Ectodermal cell (in vitro differentiated cells): ENCODE measurements around the gene PSMG3.

Experiments
- H3K27ac ChIP-seq: 2 replicates; pipeline ENCODE4 v1.7.0; 2013; ENCODE audit warnings: mild to moderate bottlenecking, low read depth, low read length; ENCODE audit not compliant: insufficient read depth, poor library complexity, severe bottlenecking
- H3K27me3 ChIP-seq: 2 replicates; pipeline ENCODE4 v1.7.0; 2013; ENCODE audit warnings: mild to moderate bottlenecking, low read length; ENCODE audit not compliant: insufficient read depth, control insufficient read depth, poor library complexity, severe bottlenecking
- H3K36me3 ChIP-seq: one replicate; pipeline ENCODE4 v1.7.0; 2013; ENCODE audit warnings: low read length; ENCODE audit not compliant: control insufficient read depth, insufficient read depth
- H3K4me1 ChIP-seq: one replicate; pipeline ENCODE4 v1.7.0; 2013; ENCODE audit warnings: low read length; ENCODE audit not compliant: control insufficient read depth, insufficient read depth
- H3K4me3 ChIP-seq: 2 replicates; pipeline ENCODE4 v1.7.0; 2013; ENCODE audit warnings: low read depth, low read length, control low read depth; ENCODE audit not compliant: insufficient read depth
- H3K9me3 ChIP-seq: 2 replicates; pipeline ENCODE4 v1.7.0; 2013; ENCODE audit warnings: mild to moderate bottlenecking, low read length, moderate library complexity; ENCODE audit not compliant: control insufficient read depth
- WGBS, 2 experiments: methylation state at CpG; one replicate each; pipeline ENCODE4 v1.1.7; 2013; ENCODE audit warnings: missing lambda C conversion rate in 2 of 2; 5-methylcytosine and 5-hydroxymethylcytosine counted together

PSMG3 gene

GRCh38 chr7:1567049-1567771 lies 2.6 kb downstream of the PSMG3 start:
- H3K27ac ChIP-seq, result no peak overlapping the region
- H3K4me3 ChIP-seq, result no peak overlapping the region
- H3K36me3 ChIP-seq, result no peaks in the 10 kb centered on the region
- no peaks in the 10 kb centered on the region for H3K9me3 ChIP-seq
- no peaks in the 10 kb centered on the region for H3K27me3 ChIP-seq
- H3K4me1 ChIP-seq, result peaks cover 3% of the 10 kb centered on the region
- WGBS, 2 experiments, result 58 to 59% methylated on average over 26 of the region's 26 CpGs

GRCh38 chr7:1566687-1567048 lies 3.2 kb downstream of the PSMG3 start:
- 61 to 64% methylated on average over 13 of the region's 13 CpGs for WGBS, 2 experiments
- Histone ChIP-seq H3K36me3 (no peaks in the 10 kb centered on the region), H3K27ac (no peak overlapping the region), H3K4me3 (no peak overlapping the region), H3K4me1 (peaks cover 3% of the 10 kb centered on the region), H3K9me3 (no peaks in the 10 kb centered on the region), H3K27me3 (no peaks in the 10 kb centered on the region)

DNA sequence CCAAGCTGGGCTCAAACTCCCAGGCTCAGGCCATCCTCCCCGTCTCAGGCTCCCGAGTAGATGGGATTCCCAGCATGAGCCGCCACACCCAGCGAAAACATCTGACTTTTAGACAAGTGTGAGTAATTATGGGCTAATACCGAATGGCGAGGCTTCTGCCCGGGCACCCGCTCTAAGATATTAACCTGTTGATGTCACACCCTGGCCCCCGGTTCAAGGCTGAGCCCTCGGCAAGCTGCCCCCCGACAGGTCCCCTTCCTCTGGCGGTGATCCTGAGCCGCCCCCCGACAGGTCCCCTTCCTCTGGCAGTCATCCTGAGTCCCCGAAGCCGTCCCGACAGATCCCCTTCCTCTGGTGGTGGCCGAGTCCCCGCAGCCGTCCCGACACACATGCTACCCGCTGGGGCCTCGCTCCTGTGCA lies 5.2 kb downstream of the PSMG3 start:
- no peaks in the 10 kb centered on the region for H3K9me3 ChIP-seq
- no peak overlapping the region for H3K4me3 ChIP-seq
- no peak overlapping the region for H3K27ac ChIP-seq
- no peaks in the 10 kb centered on the region for H3K27me3 ChIP-seq
- 87 to 88% methylated on average over 23 of the region's 23 CpGs for WGBS, 2 experiments
- H3K4me1 ChIP-seq, result peaks cover 3% of the 10 kb centered on the region
- H3K36me3 ChIP-seq, result no peaks in the 10 kb centered on the region

DNA sequence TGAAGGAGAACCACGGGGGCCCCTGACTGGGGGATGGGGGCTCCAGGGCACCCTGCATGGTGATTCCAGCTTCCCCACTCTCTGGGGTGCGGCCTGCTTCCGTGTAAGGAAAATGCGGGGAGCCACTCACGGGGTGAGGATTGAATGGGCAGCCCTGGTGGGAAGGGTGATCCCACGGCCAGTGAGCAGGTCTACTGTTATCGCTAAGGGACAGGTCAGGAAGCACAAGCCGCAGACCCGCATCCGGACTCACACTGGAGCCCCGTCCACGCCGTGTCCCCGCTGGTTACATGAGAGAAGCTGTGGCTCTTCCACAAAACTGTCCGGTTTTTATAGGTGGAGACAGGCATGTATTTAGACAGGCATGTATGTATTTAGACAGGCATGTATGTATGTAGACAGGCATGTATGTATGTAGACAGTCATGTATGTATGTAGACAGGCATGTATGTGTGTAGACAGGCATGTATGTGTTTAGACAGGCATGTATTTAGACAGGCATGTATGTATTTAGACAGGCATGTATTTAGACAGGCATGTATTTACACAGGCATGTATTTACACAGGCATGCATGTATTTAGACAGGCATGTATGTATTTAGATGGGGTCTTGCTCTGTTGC lies 5.7 kb downstream of the PSMG3 start:
- Histone ChIP-seq H3K36me3 (no peaks in the 10 kb centered on the region), H3K27me3 (no peaks in the 10 kb centered on the region), H3K9me3 (no peaks in the 10 kb centered on the region), H3K4me1 (peaks cover 3% of the 10 kb centered on the region), H3K27ac (no peak overlapping the region), H3K4me3 (no peak overlapping the region)
- 94 to 97% methylated on average over 15 of the region's 15 CpGs for WGBS, 2 experiments

DNA sequence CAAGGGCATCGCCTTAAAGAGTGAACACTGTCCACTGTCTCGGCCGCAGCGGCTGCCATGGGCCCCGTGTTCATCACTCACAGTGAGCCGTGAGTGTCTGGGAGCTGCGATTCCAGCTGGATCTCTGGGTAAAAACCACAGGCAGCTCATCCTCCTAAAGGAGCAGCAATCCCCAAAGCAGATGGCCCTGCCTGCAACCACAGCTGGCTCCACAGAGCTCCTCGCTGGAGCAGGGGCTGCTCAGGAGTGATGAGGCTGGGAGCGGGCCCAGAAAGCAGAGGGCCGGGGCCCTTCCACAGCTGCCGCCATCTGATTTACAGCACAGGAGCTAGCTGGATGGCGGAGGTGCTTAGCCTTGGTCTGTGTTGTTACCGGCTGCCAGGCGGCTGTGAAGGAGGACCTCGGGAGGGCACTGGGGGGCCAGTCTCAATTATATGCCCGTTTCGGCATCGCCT lies 7.2 kb downstream of the PSMG3 start:
- no peaks in the 10 kb centered on the region for H3K36me3 ChIP-seq
- no peak overlapping the region for H3K4me3 ChIP-seq
- WGBS, 2 experiments, result 88% methylated on average over 18 of the region's 18 CpGs
- no peaks in the 10 kb centered on the region for H3K9me3 ChIP-seq
- H3K27ac ChIP-seq, result no peak overlapping the region
- no peaks in the 10 kb centered on the region for H3K27me3 ChIP-seq
- H3K4me1 ChIP-seq, result no peaks in the 10 kb centered on the region

DNA sequence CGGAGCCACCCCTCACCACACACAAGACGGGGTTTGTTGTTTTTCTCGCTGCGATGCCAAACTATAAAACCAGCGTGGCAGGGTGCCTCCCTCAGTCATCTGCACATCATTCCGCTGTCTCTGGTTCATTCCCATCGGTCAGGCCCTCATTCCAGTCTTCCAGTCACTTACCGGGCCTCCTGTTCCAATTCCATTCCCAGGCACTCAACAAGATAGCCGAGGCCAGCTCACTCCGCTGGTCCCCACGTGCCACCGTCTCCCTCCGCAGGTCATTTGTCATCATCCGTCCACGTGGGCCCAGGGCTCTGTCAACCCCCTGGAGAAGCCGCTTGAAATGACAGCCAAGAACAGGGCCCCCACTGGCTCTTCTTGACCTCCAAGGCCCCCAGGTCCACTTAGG lies 7.7 kb downstream of the PSMG3 start:
- Histone ChIP-seq H3K27me3 (no peaks in the 10 kb centered on the region), H3K27ac (no peak overlapping the region)

DNA sequence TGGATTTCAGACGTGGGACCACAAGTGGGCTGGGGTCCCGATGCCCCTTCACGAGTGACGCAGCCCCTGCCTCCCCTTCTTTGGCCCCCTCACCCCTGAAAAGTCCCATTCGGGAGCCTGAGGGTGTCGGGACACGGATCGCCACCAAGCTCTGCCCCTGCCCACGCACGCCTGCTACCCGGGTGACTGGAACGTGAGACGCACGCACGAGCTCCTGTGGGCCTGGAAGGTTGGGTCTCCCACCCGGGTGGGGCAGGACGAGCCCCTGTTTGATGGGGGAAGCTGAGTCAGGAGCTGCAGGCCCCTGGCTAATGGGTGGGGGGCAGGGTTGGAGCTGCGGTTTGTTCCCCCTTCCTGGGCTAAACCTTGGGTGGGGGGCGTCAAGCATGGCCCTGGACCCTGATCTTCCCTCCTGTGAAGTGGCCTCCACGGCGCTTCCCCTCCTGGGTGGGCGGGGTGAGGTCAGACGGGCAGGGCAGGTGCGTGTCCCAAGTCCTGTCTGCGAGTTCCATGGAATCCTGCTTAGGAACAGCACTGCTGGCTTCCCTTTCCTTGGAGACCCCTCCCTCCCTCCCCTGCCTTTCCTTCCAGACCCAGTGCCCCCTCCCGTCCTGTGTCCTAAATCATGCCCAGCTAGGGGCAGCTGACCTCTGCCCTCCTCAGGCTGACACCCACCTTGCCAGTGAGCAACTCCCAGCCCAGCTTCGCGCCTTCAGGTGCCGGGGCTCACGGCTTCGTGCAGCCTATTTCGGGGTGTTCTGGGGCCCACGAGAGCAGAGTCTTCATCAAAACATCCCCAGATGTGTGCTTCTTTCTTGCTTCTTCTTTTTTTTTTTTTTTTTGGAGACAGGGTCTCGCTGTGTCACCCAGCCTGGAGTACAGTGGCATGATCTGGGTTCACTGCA lies 8.5 kb downstream of the PSMG3 start:
- H3K36me3 ChIP-seq, result no peaks in the 10 kb centered on the region
- no peak overlapping the region for H3K4me3 ChIP-seq
- WGBS, 2 experiments, result 92% methylated on average over 34 of the region's 34 CpGs
- no peaks in the 10 kb centered on the region for H3K4me1 ChIP-seq
- H3K27ac ChIP-seq, result no peak overlapping the region
- no peaks in the 10 kb centered on the region for H3K27me3 ChIP-seq
- no peaks in the 10 kb centered on the region for H3K9me3 ChIP-seq

More for the DNA sequence above, 7.7 kb downstream of the PSMG3 start:
- no peaks in the 10 kb centered on the region for H3K36me3 ChIP-seq
- H3K9me3 ChIP-seq, result no peaks in the 10 kb centered on the region
- 83% methylated on average over 16 of the region's 16 CpGs for WGBS, 2 experiments
- no peak overlapping the region for H3K4me3 ChIP-seq
- H3K4me1 ChIP-seq, result no peaks in the 10 kb centered on the region

- Histone ChIP-seq H3K4me1 (peaks cover 5% of the 10 kb centered on the region), H3K9me3 (no peaks in the 10 kb centered on the region), H3K36me3 (no peaks in the 10 kb centered on the region), H3K27me3 (no peaks in the 10 kb centered on the region), H3K27ac (no peak overlapping the region), H3K4me3 (no peak overlapping the region)
- WGBS, 2 experiments, result 85 to 90% methylated on average over 12 to 13 of the region's 13 CpGs
Measured at GRCh38 chr7:1560620-1561031, 9.2 kb downstream of the PSMG3 start.

- Histone ChIP-seq H3K4me3 (no peak overlapping the region), H3K27ac (no peak overlapping the region), H3K27me3 (no peaks in the 10 kb centered on the region), H3K9me3 (no peaks in the 10 kb centered on the region), H3K4me1 (peaks cover 7% of the 10 kb centered on the region), H3K36me3 (no peaks in the 10 kb centered on the region)
- WGBS, 2 experiments, result 91 to 93% methylated on average over 28 of the region's 28 CpGs
Measured at GRCh38 chr7:1559626-1560590, 9.9 kb downstream of the PSMG3 start.
